Breast epithelium (tissue), 3 donors: ENCODE data around the gene EDN3.

Source experiments
- CTCF ChIP-seq, 3 donors: fragments of 450-650 bp; IDR thresholded peaks; one replicate each; pipeline ENCODE4 v1.5.1; 2016 to 2017; ENCODE audit warnings: antibody characterized with exemption in 3 of 3, mild to moderate bottlenecking in 3 of 3, moderate library complexity in 3 of 3
- POLR2A ChIP-seq: fragments of 450-650 bp; IDR thresholded peaks from one replicate; pipeline ENCODE4 v1.6.1; 2016; ENCODE audit warnings: antibody characterized with exemption, mild to moderate bottlenecking, moderate library complexity

DNA sequence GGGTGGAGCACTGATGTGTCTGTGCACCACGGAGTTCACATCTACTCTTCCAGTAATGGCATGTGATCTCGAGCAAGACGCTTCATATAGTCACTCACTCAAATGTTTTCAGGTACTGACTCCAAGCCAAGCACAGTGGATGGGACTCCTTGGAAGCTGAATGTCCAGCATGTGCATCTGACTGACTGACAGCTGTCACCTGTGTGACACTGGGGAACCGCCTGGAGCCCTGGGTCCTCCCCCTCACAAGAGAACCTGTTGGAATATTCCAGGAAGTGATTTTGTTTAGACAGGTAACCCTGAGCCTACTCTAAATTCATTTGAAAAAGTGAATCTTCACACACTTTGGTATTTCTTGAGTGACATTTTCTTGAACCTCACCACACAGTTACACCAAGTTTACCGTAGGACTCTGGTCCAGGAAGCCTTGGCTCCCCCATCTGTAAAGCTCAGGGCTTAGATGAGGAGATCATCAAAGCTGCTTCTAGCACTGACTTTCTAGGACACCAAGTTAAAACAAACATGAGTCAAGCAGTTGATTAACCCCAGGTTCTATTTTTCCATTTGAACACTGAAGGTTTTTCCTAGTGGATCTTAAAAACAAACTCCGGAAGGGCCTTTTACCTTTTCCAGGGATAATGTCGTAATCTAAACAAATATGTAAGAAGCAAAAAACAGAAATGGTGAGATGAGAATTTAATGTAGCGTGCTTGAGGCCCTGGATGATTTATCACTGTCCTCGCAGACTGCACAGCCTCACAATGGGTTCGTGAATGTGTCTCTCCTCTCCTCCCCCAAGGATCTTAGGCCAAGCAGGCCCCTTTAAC lies 50.1 kb downstream of the EDN3 start:
- TF ChIP-seq CTCF (IDR thresholded peaks at IDR 0.05) = no peak
- no peak for TF ChIP-seq POLR2A
